Renal cortex interstitium (tissue), 15 donors: ENCODE results near the gene RCOR2. TPM values are rescaled to one million over a fixed set of nuclear protein-coding genes. Genes with fewer than 3 reads are reported as not detected.
A peak's percentile ranks its signal among the peaks of the same experiment; 100 is the strongest.
"Not testable (repeated sequence)": the region's sequence is repeated elsewhere in the genome, so short reads cannot be mapped to it uniquely, and the experiment has no call there.

Experiments
- DNase-seq, 11 donors: peaks; one replicate each; pipeline ENCODE4 v3.0.0-alpha.2; 2013; ENCODE audit warnings: low read depth in 9 of 11, low spot score in 4 of 11; ENCODE audit errors: extremely low read depth in 1 of 11
- long read RNA-seq, 16 experiments: transcript quantifications; one replicate each; lab custom pipeline, GENCODE V29; 2026
- polyA plus RNA-seq, 3 donors: library from polyadenylated mRNA; unstranded; fragments of 120-200 nt; gene quantifications; one replicate each; pipeline ENCODE4 v1.2.1, GENCODE V29; 2013; ENCODE audit not compliant: insufficient read length in 3 of 3

The RCOR2 gene
- polyA plus RNA-seq: 10 to 100 TPM; 11.0 to 15.6 (median 12.8) TPM
- long read RNA-seq, donor 1, partial matches to known transcripts: 1,288 of 1,291 reads
- long read RNA-seq, donor 1, other reads (novel, unspliced or antisense): 0 of 1,291 reads
- long read RNA-seq, donor 2: 0 reads
- long read RNA-seq, donor 3, partial matches to known transcripts: 1,691 of 1,698 reads
- long read RNA-seq, donor 3, other reads (novel, unspliced or antisense): 5 of 1,698 reads
- long read RNA-seq, donor 4: 0 reads
- long read RNA-seq, donor 5: 0 reads
- long read RNA-seq, donor 6, partial matches to known transcripts: 0 of 1 reads
- long read RNA-seq, donor 6, other reads (novel, unspliced or antisense): 0 of 1 reads
- long read RNA-seq, donor 7: 0 reads
- long read RNA-seq, donor 8, partial matches to known transcripts: 2,329 of 2,344 reads
- long read RNA-seq, donor 8, other reads (novel, unspliced or antisense): 15 of 2,344 reads
- long read RNA-seq, donor 9, partial matches to known transcripts: 0 of 1 reads
- long read RNA-seq, donor 9, other reads (novel, unspliced or antisense): 0 of 1 reads
- long read RNA-seq, donor 10, partial matches to known transcripts: 11 of 14 reads
- long read RNA-seq, donor 10, other reads (novel, unspliced or antisense): 0 of 14 reads
- long read RNA-seq, donor 11: 0 reads
- long read RNA-seq, donor 12, partial matches to known transcripts: 0 of 1 reads
- long read RNA-seq, donor 12, other reads (novel, unspliced or antisense): 0 of 1 reads
- long read RNA-seq, donor 13: 0 reads
- long read RNA-seq, donor 14, partial matches to known transcripts: 1,365 of 1,366 reads
- long read RNA-seq, donor 14, other reads (novel, unspliced or antisense): 0 of 1,366 reads
- long read RNA-seq, donor 15, partial matches to known transcripts: 0 of 1 reads
- long read RNA-seq, donor 15, other reads (novel, unspliced or antisense): 0 of 1 reads
- long read RNA-seq, donor 16, transcript RCOR2-201 (12 exons, 2,604 nt): major isoform, 10 of 37 reads
- long read RNA-seq, donor 16, partial matches to known transcripts: 7 of 37 reads
- long read RNA-seq, donor 16, other reads (novel, unspliced or antisense): 20 of 37 reads

- peak in 1 of 11 donors; percentile 73 for DNase-seq
These were observed at the start of gene RCOR2 for GRCh38 chr11:63916837-63917691. Gene RCOR2 (minus strand): TSS chr11:63917164. CDS start chr11:63916456, 708 bp downstream.

DNA sequence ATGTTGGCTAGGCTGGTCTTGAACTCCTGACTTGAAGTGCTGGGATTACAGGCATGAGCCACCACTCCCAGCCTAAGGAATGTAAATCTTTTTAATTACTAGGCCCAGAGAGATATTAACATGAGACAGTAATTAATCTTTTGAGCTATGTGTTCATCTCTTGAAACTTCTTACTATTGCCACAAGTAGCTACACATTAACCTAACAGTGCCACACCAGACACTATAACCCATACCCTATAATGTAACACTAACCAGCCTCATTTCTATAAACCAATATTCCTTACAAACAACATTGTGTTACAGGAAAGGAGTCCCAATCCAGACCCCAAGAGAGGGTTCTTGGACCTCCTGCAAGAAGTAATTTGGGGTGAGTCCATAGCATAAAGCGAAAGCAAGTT, 49.5 kb upstream of the RCOR2 start:
- no peak for DNase-seq

- not testable (repeated sequence) for DNase-seq
These were observed 46.9 kb upstream of the RCOR2 start for GRCh38 chr11:63963895-63964294.

DNA sequence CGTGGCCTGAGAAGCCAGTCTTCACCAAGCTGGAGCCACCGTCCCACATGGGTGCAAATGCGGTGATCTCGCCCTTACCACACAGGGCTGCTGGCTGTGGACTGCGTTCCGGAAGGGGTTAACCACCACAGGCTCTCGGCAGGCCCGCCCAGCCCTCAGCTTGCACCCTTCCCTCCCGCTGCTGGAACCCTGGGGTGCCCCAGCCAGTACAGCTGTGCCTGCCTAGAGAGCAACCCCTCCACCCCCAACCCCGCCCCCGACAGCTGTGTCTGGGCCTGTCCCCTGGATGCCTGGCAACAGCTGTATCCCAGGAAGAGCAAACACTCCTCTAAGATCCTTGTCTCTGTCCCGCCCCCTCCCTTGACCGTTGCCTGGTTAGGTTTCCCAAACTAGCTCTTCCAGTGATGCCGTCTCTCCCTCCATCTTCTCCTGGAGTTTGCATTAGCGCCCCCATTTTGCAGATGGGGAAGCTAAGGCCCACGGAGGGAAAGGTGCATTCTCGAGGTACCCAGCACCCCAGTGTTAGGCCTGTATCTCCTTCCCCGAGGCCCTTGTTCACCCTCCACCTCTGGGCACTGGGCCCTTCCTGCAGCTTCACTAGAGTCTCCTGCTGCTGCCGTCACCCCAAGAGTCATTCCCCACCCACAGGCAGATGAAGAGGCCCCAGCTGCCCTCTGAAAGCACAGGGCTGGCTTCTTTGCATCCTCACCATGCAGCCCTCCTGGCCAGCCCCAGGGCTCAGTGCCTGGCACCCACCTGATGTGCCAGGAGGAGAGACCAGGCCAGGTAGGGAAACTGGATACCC, 44.8 kb upstream of the RCOR2 start:
- peak in 4 of 11 donors; percentile 20 to 38 (median 30) for DNase-seq

DNA sequence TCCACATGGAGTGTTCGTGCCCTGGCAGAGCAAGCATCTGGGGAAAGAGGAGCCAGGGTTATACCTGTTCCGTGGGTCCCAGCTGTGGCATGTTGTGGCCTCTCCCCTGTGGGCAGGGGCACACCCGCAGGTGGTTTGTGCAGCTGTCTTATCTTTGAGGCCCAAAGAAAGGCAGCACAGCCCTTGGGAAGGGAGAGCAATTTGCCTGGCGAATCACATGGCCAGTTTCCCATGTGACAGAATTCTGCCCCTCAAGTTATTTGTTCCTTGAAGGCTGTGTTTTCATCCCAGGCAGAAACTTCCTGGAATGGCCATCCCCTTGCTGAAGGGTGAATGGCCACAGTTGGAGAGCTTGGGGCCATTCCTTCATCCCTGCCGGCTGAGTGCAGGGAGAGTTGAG, 41.0 kb upstream of the RCOR2 start:
- DNase-seq: no peak

DNA sequence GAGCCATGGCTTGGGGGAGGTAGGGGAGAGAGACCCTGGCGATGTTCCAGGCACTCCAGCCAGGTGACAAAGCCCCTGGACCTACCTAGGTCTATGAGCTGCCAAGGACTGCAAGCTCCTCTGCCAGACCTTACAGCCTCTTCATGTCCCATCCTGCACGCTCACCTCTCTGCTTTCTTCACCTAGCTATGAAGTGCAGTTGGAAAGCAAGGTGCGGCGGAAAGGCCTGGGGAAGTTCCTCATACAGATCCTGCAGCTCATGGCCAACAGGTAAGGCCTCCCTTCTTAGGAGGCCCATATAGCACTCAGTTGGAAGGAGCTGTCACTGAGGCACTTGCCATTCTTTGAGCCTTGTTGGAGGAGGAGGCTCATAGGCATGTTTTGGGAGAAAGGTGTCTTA, 35.6 kb upstream of the RCOR2 start:
- no peak for DNase-seq

GRCh38 chr11:63951779-63952536, 35.0 kb upstream of the RCOR2 start:
- no peak for DNase-seq

DNA sequence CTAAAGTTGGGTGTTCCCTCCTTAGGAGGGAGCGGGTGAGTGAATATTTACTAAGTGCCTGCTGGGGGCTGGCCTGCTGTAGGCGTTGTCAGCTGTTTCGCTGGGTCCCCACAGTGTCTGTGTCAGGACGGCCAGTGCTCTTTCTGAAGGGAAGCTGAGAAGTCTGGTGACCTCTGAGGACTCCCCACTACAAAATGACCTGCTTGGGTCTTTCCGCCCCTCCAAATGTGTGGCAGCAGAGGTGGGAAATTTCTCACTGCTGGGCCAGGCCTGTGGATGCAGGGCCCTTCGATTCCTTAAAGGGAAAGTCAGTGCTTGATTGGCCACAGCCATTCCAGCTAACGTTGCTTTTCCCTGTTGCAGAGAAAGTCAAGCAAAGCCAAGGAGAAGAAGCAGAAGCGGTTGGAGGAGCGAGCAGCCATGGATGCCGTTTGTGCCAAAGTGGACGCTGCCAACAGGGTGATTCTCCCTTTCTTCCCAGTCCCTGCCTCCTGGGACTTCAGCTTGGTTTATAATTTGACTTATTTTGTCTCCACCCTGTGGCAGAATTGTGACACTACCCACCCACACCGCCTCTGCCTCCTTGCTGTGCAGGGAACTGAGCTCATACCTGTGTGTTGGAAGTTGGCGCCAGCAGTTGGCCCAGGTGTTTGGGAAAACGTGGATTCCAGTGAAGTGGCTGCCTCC, 28.7 kb upstream of the RCOR2 start:
- DNase-seq: peak in 9 of 11 donors; percentile 46 to 70 (median 62)

GRCh38 chr11:63944987-63945386, 28.0 kb upstream of the RCOR2 start:
- no peak for DNase-seq

GRCh38 chr11:63942803-63943202, 25.8 kb upstream of the RCOR2 start:
- DNase-seq: no peak

DNA sequence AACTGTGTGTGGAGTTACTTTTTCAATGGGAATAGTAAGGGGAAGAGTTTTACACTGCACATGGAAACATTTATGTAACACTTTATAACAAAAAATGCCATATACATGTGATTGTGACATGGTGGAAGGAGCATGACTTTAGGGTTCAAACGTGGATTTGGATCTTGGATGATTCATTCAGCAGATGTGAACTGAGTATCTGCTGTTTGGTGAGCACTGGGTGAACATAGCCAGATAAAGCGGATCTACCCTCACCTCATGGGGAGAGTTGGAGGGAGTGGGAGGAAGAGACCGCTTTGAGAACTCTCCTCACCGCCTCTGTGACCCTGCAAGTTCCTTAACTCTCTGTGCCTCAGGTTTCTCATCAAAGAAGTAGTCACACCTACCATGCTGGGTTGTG, 24.9 kb upstream of the RCOR2 start:
- no peak for DNase-seq

GRCh38 chr11:63940786-63941185, 23.8 kb upstream of the RCOR2 start:
- no peak for DNase-seq

GRCh38 chr11:63939397-63939891, 22.5 kb upstream of the RCOR2 start:
- no peak for DNase-seq

DNA sequence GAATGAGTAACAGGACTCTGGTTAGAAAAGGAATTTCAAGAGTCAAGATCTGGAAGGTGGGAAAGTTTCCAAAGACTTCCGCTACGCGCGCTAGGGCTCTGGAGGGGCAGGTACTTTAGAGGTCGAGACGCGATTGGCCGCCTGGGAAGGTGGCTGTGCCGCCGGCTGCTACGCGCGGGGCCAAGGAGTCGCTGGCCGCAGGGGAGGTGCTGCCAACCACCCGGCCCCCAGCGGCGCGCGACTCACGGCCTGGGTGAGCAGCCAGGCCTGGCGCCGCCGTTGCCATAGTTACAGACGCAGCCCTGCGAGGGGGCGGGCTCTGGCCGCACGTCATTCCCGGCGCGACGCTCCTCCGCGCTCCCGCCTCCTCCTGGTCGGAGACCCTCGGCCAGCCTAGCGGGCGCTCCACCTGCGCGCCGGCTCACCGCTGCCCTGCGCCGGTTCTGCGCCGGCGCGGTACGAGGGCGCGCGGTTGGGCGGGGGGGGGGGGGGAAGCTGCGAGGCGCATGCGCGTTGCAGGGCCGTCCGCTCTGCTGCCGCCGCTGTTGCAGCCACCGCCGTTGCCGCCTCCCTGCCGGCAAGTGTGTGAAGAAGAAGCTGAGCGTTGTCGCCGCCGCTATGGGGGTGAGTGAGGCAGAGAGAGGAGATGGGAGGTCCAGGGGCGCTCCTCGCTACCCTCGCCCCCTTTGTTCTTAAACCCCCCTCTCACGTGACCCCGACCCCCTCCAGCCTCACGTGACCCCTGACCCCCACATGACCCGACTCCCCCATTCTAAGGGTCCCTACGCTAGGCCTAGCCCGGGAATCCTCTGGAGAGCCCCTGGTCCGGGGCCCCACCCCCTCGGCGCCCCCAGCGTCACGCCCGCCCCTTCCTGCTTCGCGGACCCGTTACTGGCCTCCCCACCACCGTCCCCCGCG, 21.8 kb upstream of the RCOR2 start, which contains the start of gene NAA40:
NAA40 (plus strand) TSS at position 524 of the 918 bp plus-strand sequence; CDS start at position 619, 95 bp downstream.
- peak in 10 of 11 donors; percentile 84 to 95 (median 92) for DNase-seq
